ENCODE results near the gene MAP1LC3B. TPM values are rescaled to one million over a fixed set of nuclear protein-coding genes. Genes with fewer than 3 reads are reported as not detected.

Gene MAP1LC3B
- total RNA-seq, 1 donor from 2014 or later, result 15.1 TPM

- no peak for DNase-seq (ENCODE audit: low spot score)
- no peak for ATAC-seq
Observed at GRCh38 chr16:87425941-87426340, 33.8 kb downstream of the MAP1LC3B start.

DNA sequence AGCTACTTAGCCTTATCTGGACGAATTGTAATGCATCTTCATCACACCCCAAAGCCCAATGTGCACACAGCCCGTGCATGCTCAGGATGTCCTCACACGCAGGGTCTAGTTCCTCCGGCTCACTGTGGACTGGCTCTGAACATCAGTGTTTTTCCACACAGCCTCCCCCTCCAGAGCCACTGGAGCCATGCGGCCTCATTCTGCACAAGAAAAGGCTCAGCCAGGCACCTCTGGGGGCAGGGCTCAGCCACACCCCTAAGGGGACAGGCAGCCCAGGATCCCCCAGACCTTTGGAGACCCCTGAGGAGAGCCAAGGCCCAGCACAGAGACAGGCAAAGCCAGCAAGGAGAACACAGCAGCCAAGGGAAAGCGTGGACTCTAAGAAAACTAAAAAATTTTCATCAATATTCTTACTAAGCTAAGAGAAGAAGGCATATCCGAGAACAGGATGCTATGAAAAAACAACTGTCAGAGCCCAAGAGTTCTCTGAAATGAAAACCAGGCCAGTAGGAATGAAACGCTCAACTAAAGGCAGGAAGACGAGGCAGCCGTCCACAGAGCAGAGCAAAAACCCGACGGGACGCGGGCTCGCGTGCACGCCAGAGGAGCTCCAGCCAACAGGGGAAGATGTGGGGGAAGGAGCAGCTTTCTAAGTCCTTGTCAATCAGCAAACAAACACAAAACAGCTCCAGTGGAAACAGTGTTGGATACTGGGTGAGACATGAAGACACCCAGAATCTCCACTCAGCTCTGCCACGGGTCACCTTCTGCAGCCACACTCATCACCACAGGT lies 34.5 kb downstream of the MAP1LC3B start:
- no peak for ATAC-seq
- DNase-seq (ENCODE audit: low spot score), result no peak

GRCh38 chr16:87431926-87432325 lies 39.8 kb downstream of the MAP1LC3B start:
- ATAC-seq (no peak), DNase-seq (ENCODE audit: low spot score) (no peak)

DNA sequence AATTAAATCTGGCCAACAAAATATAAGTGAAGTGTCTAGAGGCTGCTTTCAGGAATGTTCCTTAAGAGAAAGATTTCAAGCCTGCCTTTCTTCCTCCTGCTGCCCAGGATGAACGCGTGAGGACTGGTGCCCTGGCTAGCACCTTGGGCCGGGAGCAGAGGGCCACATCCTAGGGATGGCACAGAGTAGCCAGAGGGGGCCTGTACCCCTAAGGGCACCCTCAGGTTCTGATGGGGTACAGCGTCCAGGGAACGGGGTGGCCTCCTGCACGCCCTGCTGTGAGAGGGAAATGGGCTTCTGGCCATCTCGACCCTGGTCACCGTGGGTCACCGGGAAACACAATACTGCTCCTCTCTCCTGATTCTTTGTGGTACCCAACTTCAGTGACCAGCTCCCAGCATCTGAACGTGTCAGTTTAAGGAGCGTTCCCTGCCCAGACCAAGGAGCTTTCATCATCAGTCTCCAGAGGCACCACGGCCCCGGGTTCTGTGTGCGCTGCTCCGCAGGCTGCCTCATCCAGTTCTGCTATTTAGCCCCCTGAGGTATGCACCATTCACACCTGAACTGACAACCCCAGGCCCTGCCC lies 40.3 kb downstream of the MAP1LC3B start:
- DNase-seq (ENCODE audit: low spot score) (no peak), ATAC-seq (no peak)

GRCh38 chr16:87434146-87434667 lies 42.1 kb downstream of the MAP1LC3B start:
- DNase-seq (ENCODE audit: low spot score) (no peak), ATAC-seq (no peak)

GRCh38 chr16:87435372-87436224 lies 43.5 kb downstream of the MAP1LC3B start:
- no peak for DNase-seq (ENCODE audit: low spot score)
- ATAC-seq, result peak; percentile 50

DNA sequence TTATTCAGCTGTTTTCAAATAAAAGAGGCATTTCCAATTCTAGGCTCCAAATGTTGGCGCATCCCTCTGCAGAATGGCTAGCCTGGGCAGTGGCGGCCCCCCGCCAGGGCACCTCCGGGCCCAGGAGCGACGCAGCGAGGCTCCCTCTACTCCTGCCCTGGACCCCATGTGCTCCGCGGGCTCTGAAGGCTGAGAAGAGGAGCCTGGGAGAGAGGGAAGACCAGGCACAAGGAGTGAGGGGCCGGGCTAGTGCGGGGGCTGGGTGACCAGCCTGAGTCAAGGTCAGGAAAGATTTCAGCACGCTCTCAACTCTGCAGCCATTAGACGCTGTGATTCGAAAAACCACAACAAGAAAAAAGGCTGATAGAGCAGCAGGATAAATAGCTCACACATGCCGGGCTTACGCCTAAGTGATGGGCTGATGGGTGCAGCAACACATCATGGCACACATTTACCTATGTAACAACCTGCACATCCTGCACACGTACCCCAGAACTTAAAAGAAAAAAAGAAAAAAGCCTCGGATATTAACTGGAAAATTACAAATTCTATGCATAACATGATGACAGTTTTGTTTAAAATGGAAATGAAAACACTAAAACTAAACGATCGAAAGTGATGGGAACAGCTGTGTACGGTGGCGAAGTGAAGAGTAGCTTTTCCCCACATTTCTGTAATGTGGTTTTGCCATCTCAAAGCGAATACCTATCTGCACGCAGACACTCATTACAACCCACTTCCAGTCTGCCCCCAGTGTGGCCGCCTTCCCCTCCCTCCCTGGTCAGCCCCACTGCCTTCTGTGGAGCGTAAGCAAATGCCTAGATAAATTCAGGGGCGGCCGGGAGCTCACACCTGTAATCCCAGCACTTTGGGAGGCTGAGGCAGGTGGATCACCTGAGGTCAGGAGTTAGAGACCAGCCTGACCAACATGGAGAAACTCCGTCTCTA lies 44.4 kb downstream of the MAP1LC3B start:
- no peak for DNase-seq (ENCODE audit: low spot score)
- ATAC-seq, result no peak

- ATAC-seq (no peak), DNase-seq (ENCODE audit: low spot score) (no peak)
Observed at GRCh38 chr16:87437327-87437726, 45.2 kb downstream of the MAP1LC3B start.

DNA sequence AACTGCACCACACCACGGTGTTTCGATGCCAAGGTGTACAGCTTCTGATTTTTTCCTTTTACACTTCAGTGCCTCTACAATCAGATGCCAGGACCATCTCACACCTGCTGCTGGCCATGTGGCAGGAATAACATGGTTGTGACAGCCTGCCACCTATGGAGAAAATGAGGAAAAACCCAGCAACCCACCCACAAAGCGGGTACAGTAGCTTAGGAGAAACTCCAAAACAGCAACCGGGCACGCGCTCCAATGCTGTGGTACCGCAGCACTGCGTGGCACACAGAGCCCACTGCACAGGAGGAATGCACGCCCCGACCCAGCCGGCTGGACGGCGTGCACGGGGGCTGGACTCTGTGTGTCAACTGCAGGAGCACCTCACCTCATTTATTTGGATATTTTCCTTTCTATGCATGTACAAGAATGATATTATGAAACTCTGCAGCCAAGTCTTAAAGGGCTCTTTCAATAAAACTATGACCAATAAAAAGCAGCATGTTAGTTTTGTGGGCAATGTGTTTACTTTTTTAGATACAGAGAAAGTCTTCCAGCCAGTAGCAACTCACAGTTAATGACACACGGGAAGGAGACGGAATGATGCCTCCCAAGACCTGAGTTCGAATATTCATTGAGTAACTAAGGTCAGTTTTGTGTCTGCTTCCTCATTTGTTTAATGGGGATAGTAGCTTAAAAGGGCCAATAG lies 45.9 kb downstream of the MAP1LC3B start:
- no peak for ATAC-seq
- no peak for DNase-seq (ENCODE audit: low spot score)

GRCh38 chr16:87438611-87438985 lies 46.5 kb downstream of the MAP1LC3B start:
- ATAC-seq (no peak), DNase-seq (ENCODE audit: low spot score) (no peak)

DNA sequence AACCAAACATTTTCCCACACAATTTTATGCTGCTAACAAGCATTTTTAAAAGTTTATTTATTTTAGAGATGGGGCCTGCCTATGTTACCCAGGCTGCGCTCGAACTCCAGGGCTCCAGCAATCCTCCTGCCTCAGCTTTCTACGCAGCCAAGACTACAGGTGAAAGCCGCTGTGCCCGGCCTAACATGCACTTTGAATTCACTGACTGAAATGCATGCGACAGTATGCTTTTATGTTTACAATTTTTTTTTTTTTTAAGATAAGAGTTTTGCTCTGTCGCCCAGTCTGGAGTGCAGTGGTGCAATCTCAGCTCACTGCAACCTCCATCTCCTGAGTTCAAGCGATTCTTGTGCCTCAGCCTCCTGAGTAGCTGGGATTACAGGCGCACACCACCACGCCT lies 47.8 kb downstream of the MAP1LC3B start:
- ATAC-seq, result peak; percentile 74
- no peak for DNase-seq (ENCODE audit: low spot score)

- ATAC-seq (no peak), DNase-seq (ENCODE audit: low spot score) (no peak)
Observed at GRCh38 chr16:87441886-87442580, 49.9 kb downstream of the MAP1LC3B start.

- DNase-seq (ENCODE audit: low spot score), result no peak
Observed at GRCh38 chr16:87442581-87442966, 50.4 kb downstream of the MAP1LC3B start.

DNA sequence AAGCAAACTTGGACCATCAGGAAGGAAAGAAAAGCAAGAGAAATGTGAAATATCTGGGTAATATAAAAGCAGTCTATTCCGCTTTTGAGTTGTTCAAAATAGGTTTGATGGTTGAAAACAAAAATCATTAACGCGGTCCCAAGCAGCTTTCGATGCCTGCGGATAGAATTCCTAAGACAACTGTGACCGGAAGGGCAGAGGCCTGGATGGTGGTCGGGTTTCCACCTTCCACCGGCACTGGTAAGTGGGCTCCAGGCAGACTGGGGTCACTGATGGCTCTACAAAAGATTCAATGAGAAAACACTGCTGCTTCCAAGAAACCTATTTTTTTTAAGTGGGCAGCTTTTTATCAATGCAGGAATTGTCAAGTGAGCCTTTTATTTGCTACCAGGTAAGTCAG lies 50.9 kb downstream of the MAP1LC3B start:
- no peak for DNase-seq (ENCODE audit: low spot score)
- no peak for ATAC-seq

More at GRCh38 chr16:87442581-87442966, 50.4 kb downstream of the MAP1LC3B start:
- ATAC-seq, result no peak

DNA sequence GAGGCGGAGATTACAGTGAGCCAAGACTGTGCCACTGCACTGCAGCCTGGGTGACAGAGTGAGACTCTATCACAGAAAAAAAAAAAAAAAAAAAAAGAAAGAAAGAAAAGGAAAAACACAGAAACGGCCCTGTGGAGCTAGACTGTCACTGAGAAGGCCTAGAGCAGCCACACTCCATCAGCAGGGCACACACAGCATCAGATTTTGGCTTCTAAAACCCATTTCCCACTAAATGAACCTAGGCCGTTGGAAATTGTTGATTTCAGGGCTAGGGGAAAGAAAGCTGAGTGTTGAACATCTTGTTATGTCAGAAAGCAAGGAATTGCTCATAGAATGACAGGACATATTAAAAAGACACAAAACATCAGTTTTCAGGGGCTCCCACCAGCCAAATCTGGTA lies 51.8 kb downstream of the MAP1LC3B start:
- no peak for DNase-seq (ENCODE audit: low spot score)
- no peak for ATAC-seq

DNA sequence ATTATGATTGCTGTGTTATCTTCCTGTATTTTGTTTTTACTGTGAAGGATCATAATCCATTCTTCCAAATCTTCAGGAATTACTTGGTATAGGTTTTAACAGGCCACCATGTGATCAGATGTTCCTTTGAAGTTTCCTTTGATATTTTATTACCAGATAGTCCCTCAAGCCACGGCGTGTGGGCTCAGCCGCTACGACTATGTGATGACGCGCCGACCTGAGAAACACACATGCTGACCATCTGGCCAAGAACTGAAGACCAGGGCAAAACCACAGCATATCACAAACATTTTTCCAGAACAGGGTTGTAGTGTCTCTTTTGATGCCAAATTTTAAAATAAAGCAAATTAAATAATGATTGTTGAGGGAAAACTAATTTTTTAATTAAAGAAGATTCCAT lies 53.4 kb downstream of the MAP1LC3B start:
- no peak for ATAC-seq
- no peak for DNase-seq (ENCODE audit: low spot score)

DNA sequence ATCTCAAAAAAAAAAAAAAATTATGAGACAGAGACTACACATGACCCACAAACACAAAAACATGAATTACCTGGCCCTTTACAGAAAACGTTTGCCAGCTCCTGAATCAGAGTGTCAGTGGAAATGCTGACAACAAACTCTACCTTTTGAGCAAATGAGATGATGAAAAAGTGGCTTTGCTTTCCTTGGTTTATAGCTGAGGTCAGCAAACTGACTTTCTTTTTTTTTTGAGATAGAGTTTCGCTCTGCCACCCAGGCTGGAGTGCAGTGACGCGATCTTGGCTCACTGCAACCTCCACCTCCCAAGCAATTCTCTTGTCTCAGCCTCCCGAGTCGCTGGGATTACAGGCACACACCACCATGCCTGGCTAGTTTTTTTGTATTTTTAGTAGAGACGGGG lies 54.3 kb downstream of the MAP1LC3B start:
- ATAC-seq (no peak), DNase-seq (ENCODE audit: low spot score) (no peak)

DNA sequence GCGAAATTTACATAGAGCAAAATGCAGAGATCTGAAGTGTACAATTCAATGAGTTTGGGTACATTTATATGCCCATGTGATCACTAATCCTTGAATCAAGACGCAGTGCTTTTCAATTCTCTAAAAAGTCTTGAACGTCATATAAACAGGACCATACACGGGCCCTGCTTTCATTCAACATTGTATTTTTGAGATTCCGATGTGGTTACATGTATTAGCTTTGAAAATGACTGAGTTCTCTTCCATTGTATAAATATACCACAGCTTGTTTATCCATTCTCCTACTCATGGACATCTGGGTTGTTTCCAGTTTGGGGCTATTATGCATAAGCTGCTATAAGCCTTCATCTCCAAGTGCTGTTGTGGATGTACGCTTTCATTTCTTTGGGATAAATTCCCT lies 55.2 kb downstream of the MAP1LC3B start:
- DNase-seq (ENCODE audit: low spot score) (no peak), ATAC-seq (no peak)

GRCh38 chr16:87448866-87449265 lies 56.7 kb downstream of the MAP1LC3B start:
- no peak for DNase-seq (ENCODE audit: low spot score)
- ATAC-seq, result no peak

Data from left lobe of liver (tissue), 2 donors.